GM19372 (cell line): Measurements from ENCODE around the gene COL4A1.

Experiments
- ATAC-seq: cut with Tn5 transposase; IDR thresholded peaks from one replicate; pipeline ENCODE4 v1.9.1; 2021; ENCODE audit warnings: mild to moderate bottlenecking, low read depth, moderate library complexity; ENCODE audit not compliant: unreplicated experiment

Gene COL4A1

DNA sequence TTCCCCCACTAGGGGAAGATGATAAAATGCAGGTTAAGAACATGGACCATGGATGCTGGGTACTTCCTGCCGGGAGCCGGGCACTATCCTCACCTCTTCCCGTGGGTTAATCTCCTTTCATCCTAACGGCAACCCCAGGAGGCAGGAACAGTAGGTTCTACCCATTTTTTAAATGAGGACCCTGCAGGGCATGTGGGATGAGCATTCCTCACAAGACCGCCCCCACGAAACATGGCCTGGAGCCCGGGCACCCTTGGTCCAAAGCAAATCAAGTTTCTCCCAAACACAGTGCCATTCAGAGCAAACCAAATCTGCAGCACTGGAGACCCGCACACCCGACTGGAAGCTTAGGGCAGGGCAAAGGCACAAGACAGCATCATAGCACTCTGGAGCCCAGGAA is 35.5 kb upstream of the COL4A1 start:
- ATAC-seq, result no peak

DNA sequence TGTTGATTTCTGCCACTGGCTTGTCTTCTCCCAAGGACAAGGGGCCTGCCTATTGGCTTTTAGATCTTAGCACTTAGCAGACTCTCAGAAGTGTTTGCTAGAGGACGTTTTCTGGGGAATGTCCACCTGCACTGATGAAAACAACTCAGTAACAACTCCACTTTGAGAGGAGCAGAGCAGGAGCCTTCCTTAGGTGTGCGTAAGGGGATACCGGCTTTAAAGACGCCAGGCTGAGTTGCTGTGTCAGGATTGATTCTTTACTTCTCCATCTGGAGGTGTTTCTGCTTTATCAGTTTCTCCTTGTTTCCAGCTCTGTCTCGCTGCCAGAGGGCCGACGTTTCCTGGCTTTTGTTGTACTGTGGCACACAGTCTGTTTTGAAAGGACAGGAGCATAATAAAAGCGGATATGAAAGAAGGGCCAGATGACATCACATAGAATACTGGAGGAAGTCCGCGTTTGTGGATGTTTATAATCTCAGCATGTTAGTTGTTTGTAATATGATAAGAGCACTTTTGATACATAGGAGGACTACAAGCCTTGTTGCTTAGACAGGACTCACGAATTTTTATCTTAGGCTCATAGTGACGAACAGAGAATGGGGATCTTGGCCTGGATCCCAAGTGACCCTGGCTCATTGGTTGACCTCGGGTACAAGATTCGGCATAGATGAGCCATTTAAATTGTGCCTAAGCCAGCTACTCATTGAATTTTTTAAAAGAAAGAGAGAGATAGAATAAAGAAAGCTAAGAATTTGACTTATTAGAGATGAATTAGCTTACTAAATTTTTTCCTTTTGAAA is 34.7 kb upstream of the COL4A1 start:
- peak; percentile 60 for ATAC-seq

DNA sequence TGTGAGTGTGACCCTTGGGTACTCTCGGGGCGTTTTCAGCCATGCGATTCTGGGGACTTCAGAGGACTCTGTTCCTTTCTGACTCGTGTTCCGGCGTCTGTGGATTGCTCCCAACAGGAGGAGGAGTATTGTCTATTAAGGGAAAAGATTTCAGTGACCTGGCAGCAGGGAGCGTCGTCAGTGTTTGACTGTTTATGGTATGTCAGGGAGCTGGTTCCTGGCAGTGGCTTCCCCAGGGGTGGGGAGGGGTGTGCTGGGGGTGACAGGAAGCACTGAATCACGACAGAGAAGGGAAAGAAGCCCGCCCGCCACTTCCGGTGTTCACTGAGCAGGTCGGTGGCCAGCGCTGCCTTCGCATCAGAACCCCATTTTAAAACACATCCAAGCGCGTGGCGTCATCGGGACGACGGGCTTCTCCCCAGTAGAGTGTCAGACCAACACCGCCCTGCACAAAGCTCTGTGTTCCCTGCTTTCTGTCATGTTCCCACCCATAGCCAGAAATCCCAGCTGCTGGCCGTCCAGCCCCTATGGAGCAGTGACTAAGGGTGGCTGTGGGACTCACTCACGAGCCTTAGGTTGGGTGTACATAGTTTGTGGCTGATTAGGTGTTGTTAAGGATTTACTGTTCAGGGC is 34.0 kb upstream of the COL4A1 start:
- peak; percentile 58 for ATAC-seq

DNA sequence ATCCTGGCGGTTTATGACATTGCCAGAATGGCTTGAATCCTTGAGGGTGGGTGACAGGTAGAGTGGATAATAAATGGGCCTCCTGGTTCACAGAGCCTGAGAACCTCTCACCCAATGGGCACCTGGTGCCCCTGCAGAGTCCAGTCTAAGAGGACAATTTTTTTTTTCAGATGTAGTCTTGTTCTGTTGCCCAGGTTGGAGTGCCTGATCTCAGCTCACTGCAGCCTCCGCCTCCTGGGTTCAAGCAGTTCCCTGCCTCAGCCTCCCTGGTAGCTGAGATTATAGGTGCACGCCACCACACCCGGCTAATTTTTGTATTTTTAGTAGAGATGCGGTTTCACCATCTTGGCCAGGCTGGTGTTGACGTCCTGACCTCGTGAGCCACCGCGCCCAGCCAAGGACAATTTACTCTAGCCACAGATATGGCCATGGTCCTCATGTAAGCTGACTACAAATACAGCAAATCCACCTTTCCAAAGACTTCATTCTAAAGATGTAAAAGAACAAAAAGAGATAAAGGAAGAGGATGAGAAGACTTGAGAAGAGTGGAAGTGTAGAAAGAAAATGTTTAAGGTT is 33.1 kb upstream of the COL4A1 start:
- ATAC-seq, result no peak

DNA sequence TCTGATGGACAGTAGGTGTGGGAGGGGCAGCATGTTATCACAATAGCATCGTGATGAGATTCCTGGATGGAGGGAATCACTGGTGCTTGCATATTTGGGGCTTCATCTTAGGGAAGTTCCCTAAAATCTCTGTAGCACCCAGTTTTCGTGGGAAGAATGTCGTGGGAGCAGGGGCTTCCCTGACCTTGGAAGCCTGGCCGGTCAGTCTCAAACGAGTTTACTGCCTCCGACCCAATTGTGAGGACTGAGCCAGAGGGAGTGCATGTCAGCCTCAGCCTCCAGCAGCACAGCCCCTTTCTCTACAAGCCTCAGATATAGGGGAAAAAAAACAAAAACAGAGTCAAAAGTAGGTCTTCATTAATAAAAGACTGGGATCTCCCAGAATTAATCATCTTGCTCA is 32.3 kb upstream of the COL4A1 start:
- ATAC-seq, result no peak

DNA sequence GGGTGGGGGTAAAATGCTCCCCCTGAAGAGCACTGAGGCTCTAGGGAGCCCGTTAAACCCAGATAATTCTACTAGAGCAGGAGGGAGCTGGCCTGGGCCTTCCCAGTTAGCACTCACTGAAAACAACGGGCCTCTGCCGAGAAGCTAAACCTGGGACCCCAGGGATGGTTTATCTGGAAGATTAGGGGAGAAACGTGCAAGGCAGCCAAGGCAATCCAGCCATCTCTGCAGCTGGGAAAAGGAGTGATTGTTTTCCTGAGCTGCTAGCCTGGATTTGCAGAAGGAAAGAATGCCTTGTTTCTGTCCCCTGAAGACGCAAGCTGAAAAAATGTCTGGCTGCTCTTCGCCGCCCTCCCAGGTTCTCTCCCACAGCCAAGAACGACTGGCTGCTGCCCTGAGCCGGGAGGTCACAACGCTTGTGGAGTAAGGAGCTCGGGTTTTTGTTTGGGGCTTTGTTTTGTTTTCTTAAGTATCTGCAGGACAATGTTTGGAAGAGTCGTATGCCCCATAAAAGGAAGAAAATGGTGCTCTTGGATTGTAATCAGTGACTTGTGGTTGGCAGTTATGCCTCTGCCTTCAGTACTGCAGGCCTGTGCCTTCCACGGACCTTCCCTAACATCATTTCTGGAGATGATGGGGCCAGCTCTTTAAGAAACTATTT is 31.6 kb upstream of the COL4A1 start:
- no peak for ATAC-seq

DNA sequence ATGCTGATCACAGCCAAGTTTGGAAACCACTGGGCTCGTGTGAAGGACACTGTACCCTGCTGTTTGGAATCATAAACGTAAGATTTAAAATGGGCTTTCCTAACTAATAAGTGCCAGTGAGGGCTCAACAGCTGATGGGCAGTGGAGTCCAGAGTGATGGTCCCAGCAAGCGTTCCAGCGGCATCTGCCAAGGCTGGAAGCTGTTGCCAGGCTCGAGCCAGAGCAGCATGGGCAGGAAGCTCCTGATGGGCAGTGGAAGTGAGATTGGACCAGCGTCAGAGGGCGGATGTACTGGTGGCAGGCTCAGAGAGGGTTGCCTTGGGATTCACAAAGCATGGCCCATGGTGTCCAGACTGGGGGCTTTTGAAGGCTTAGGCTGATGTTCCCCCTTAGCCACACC is 30.3 kb upstream of the COL4A1 start:
- no peak for ATAC-seq

DNA sequence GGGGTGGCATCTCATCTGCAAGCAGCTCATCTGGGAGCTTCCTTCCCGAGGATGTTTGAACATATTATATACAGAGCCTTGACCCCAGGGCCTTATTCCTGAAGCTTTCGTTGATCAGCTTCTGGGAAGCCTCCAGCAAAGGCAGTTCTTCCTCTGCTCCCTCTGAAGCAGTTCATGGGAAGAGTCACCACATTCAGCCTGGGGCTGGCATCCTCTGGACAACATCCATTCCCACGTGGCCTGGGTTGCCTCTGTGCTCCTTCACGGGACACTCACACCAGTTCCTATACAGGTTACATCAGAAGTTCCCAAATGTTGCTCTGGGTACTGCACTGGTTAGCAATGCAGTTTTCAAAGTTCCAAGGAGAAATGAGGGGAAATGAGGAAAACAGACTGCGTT is 29.7 kb upstream of the COL4A1 start:
- ATAC-seq, result no peak

DNA sequence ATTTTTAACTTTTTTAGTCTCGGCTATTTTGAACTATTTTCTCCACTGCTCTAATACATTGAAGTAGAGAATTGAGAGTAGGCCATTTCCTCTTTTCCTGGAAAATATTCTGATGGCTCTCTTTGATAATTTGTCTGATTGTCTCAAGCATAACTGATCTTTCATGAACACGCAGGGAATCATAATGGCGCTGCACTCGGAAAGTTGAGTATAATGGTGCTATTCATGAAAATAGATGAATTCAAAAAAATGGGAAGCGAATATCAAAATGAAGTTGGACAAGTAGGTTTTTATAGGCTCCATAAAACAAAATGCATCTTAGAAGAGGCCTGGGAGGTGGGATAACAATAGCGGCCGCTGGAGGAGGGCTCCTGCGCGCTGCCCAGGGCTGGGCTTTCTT is 29.2 kb upstream of the COL4A1 start:
- ATAC-seq, result no peak

DNA sequence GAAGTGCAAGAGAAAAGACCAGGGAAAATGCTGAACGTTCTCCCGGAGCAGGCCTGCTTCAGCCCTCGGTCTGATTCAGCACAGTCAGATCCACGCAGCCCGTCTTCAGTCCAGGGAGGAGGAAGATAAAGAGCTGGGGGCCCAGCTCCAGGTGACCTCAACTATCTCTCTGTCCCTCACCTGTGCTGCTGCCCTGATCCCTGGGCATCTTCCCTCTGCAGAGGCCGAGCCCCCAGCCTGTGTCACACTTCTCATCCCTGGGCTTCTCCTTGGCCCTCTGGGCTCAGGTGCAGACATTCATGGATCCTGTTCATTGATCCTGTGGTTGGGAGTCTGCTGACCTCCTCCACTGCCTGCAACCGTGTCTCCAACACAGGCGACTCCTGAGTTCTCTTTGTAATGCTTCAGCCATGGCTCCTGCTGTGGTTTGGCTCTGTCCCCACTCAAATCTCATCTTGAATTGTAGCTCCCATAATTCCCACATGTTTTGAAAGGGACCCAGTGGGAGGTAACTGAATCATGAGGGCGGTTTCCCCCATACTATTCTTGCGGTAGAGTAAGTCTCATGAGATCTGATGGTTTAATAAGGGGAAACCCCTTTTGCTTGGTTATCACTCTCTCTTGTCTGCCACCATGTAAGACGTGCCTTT is 28.0 kb upstream of the COL4A1 start:
- no peak for ATAC-seq

DNA sequence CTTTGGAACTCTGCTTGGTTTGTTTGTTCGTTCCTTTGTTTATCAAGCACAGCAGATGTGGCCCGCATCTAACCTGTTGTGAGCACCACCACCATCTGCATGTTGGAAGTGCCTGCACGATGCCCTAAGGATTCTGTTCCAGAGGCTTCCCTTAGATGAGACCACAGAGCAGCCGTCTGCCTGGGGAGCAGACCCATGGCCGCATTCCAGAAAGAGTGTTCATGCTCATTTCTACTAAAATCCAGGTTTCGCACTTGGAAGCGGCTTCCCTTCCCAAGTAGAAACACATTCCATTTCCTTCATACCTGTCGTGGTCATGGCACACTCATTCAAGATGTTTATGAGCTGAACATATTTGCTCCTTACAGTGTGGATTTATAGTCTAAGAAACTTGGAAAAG is 27.3 kb upstream of the COL4A1 start:
- no peak for ATAC-seq

DNA sequence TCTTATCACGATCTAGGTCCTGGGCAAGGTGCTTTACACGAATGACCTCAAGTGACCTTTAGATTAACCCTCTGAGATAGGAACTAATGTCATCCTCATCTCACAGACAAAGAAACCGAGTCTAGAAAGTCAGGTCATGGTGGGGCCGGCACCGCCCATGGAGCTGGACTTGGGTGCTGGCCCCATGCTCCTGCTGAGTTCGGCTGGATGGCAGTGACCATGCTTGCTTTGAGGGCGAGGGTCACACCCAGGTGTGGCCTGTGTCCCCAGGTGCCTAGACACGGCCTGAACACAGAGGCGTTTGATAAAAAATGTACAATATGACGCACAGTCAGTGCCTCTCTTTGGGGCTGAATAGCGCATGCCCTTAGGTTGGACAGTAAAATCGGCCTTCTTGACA is 26.9 kb upstream of the COL4A1 start:
- ATAC-seq, result no peak

DNA sequence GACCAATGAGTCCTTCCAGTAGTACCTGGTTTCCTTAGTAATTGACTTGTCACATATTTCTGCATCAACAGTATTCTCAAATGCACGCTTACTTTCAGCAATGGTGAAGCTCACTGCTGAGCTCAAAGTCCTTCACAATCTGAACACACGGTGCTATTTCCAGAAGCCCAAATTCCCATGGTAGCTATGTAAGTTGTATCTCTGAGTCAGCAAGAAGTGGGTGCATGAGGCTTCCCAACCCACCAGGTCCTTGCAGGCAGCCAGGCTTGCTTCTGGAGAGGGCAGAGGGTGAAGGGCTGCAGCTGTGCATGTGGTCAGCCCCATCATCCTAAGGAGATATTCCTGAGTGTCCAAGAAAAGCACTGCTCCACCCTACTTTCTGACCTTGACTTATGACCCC is 25.8 kb upstream of the COL4A1 start:
- ATAC-seq, result no peak

DNA sequence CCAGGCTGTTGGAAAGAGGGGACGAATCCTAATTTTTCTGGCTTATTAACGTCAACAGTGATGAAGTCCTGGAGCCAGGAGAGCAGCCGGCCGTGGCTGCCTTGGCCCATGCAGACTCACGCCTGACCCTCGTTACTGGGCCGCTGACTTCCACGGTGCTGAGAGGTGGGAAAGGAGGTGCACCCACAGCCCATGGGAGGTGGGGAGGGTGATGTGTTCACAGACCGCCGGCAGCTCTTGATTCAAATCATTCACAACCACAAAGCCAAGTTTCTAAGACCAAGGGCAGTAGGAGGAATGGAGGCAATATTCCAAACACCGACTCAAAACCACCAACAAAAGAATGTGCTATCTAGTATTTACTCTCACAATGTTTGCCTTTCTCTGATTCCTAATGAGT is 24.4 kb upstream of the COL4A1 start:
- ATAC-seq, result no peak

DNA sequence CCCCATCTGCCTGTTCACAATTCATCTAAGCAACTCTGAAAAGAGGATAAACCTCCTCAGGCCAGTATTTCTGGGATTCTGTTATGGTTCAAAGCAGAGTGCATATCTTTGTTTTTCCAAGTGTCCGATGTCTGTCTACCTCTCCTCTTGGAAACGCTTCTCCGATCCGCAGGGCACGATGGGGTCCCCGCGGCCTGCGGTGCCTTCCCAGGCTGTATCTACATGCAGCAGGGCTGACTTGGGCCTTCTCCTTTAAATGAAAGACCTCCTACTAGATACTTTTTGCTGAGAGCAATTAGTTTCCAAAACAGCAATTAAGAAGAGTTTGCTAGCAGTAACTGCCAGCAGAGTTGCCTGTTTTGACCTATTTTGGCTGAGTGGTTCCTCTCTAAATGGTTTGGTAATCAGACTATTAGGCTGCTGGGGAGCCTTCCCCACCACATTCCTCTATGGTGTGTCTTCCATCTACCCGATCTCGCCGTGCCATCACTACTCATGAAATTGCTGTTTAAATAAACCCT is 23.6 kb upstream of the COL4A1 start:
- ATAC-seq, result no peak

DNA sequence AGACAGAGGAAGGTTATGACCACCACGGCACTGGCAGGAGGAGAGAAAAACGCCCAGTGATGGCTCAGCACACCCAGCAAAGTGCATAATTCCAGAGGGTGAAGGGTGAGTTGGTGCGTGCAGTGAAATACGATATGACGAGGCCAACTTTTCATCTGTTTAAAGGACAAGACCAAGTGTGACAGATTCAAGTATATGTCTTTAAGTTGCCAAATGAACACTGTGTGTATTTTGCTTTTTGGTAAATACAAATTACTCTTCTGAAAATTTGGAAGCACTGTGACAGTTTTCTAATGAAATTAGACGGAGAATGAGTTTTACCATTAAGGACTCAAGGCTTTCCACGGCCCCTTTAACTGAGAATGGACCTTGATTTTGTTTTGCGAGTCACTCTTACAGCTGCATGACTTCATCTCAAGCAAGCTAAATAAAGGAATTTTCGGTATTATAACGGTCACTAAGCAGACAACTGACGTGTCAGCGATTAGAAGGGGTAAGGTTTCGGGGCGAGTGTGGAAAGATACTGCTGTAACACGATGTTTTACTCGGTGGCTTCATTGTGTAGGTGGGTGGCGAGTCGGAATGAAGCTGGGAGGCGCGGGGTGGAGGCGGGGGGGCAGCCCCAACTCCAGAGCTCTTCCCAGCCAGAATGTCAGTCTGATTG is 23.0 kb upstream of the COL4A1 start:
- ATAC-seq, result no peak

DNA sequence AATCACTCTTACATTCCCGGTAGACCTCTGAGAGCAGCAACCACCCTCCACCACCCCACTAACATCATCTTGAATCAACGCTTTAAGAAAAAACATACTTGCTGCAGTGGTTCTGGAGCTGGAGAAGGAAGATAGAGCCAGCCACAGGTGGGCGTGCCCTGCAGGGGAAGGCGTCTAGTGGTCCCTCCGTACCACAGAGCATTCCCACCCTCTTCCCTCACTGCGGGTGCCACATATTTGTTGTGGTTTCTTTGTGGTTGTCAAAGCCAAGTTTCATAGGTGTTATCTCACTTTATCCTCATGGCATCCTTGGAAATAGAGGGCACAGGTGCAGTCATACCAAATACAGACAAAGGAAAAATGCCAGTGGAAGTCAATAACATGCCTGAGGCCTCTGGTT is 22.3 kb upstream of the COL4A1 start:
- no peak for ATAC-seq

DNA sequence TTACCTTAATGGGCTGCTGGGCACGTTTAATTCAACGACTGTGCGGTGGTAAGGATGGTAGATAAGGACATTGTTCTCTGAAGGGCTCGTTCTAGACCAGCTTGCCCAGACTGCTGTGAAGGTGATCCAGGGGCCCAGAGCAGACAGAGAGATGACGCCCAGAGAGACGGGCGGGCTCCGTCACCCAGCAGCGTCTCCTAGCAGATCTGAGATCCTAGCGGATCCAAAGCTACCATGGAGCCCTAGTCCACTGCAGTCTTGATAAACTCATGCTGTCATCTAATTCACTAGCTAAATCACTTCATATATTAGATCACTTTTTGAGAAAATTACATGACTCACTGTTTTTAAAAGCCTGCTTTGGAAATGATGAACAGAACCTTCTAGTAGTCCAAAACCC is 21.6 kb upstream of the COL4A1 start:
- ATAC-seq, result no peak

DNA sequence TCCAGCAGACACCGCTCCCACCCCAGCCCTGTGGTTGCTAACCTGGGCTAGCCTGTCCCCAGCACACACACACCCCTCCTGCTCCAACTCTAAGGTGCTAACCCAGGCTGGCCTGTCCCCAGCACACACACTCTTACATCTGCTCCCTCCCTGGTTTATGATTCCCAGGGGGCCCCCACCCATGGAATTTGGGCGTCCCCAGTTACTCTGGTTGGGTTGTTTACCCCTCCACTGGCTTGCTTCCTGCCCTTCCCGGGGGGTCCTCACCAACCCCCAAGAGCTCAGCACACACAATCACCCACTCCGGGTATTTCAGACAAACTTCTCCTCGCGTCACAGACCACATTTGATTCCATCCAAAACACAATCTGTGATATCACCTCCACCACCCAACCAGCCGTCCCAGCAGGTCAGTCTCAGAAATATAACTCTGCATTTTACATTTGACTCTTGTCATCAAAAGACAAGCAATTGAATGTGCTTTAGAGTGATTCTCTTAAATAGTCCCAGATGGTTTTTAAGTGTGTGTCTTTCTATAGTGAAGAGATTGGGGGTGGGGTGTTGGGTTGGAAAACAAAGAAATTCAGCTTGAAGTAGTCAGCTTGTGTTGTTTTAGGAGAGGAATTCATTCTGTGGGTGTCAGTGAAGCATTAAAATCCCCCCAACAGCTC is 20.2 kb upstream of the COL4A1 start:
- no peak for ATAC-seq
